CD4-positive, alpha-beta T cell treated with Interleukin-15 for 1 hour (primary cell): Measurements from ENCODE around the gene SNRNP200.
"Not testable (repeated sequence)": the region's sequence is repeated elsewhere in the genome, so short reads cannot be mapped to it uniquely, and the experiment has no call there.

Experiments used
- DNase-seq: peaks from one replicate; pipeline ENCODE4 v3.0.0-alpha.2; 2020

Gene SNRNP200

DNA sequence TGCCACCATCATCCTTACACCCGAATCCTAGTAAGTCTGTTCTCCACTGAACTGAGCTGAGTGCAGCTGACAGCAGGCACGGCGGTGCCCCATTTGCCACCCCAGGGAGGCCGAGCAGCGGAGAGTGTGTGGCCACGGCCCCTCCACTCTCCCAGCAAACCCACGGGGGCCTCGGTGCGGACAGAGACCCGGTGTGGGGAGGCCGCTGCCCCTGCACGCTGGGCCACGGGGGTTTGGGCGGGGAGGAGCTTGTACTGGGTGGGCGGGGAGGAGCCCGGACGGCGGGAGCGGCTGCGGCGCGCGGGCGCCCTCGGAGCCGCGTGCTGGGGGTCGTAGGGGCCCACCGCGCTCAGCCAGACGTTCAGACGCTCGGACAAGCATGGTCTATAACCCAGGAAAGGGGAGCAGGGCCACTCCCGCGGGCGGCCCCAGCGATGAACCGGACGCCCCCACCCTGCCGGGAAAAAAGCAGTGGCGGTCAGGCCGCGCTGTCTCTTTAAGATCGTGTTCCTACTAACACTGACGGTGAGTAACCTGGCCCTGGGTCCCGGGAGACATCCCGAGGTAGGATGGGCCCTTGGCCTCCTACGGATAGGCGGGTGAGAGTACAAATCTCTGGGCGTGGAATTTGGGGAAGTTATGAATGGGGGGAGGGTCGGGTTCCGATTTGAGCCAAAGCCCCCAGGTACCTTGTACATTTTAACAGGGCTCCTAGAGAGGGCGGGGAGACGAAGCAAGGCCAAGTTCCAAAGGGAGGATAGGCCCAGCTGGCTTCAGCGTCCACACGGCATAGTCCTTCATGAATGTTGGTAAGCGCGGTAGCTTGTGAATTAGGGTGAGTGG is 19.9 kb upstream of the SNRNP200 start, which contains the start of gene ITPRIPL1:
Gene ITPRIPL1, plus strand, starts transcription at position 277 of the 843 bp plus-strand sequence. Its CDS starts 523 bp downstream, at position 800.
- DNase-seq = no peak

DNA sequence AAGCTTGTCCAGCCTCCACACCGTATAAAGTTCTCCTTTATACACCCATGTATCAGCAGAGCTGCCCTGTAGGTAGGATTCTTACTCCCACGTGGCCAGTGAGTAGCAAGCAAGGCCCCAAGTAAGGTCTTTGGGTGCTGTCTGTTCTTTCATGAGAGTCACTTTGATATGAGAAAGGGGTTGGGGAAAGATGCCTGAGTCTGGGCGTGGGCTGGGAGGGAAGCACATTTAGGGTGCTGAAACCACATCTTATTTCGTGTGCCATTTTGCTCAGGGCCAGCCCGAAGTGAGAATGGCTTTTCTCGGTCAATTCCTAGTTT is 19.3 kb upstream of the SNRNP200 start:
- DNase-seq = no peak

DNA sequence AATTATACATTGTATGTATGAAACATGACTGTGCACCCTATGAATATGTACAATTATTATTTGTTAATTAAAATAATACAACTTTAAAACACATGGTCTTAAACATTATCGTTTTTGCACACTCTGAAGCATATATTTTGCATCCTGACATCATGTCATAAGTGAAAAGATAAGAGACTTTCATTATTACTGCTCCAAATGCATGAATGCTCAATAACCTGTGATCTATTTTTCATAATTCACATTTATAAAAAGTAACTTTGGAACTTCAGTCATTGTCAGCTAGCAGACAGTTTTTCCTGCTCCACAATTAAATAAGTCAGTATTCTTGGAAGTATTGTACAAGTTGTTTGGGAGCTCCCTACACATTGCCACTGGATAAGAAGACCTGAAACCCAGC is 18.5 kb upstream of the SNRNP200 start:
- no peak for DNase-seq

DNA sequence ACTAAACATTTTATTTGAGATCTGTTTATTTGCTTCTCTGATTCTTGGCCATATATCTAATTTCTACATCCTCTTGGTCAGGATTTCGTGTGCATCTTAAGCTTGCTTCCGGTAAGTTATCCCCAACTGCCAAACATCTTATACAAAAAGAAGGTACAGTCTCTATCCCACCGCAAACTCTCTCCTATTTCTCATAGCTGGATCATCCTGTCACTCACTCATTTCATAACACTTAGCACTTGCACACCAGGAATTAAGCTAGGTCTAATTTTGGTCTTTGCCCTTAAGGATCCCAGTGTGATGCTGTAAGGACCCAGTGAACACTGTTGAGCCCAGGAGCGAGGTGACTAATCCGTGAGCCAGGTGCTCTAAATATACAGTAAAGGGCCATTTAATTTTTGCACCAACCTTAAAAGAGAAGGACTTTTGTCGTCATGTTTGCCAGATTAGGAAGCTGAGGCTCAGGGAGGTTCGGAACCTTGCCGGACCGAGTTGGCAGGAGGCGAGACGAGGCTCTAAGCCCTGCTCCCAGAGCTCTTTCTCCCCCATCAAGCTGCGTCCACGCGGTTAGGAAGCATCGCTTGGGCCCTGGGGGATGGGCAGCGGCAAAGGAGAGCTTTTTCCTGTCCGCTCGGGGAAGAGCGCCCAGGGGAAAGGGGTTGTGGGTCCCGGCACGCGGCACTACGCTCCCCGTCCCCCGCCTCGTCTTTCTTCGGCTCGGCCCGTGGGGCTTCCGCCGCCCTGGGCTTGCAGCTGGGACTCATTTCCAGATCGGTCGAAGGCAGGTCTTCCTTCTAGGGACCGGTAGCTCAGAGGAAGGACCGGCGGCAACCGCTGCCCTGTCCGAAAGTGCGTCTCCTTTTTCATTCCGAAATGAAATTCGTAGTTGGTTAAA is 15.6 kb upstream of the SNRNP200 start:
- no peak for DNase-seq

DNA sequence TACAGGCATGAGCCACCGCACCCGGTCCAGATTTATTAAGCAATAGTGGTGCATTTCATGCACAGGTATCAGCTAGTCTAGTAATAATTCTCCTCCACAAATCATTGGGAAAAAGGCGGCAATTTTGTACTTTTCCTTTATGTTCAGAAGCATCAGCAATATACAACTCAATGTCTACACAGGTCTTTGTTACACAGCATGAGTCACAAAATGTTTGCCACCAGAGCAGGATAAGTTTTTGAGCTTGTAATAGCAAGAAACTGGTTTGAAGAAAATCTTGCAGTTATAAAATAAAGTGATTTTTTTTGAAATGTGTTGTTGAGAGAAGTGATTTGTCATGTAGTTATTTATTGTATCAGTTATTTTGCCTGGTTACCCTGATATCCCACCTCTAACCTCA is 15.0 kb upstream of the SNRNP200 start:
- DNase-seq = no peak

DNA sequence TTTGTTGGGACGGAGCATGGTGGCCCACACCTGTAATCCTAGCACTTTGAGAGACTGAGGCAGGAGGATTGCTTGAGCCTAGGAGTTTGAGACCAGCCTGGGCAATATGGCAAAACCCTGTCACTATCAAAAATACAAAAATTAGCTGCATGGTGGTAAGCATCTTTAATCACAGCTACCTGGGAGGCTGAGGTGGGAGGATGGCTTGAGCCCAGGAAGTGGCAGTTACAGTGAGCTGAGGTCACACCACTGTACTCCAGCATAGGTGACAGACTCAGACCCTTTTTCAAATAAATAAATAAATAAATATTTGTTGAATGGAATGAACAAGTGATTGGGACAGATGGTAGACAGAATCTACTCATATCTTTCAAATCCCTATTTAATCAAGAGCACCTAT is 14.1 kb upstream of the SNRNP200 start:
- no peak for DNase-seq

DNA sequence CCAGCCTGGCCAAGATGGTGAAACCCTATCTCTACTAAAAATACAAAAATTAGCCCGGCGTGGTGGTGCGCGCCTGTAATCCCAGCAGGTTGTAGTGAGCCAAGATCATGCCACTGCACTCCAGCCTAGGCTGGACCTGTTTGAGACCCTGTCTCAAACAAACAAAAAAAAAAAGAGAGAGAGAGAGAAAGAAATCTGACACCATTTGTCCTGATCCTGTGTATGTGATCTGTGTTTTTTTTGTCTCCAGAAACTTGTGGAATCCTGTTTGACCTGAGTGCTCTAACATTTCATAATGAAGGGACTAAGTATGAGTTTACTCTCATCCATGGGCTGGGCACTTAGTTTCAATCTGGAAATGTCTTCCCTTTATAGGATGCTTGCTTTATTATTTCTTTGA is 13.4 kb upstream of the SNRNP200 start:
- no peak for DNase-seq

DNA sequence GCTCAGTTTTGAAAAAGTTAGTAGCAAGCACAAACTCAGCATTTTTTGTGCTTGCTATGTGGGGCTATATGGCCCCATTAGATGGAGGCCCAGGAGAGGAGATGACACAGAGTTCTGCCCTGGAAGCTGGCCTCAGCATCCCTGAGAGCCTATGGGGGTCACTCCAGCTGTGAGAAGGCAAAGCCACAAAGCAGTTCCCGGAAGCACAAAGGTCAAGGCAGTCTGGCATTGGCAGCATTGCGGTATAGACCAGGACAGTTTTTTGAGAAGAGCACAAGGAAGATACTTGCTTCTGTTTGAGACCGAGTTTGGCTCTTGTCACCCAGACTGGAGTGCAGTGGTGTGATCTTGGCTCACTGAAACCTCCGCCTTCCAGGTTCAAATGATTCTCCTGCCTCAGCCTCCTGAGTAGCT is 12.2 kb upstream of the SNRNP200 start:
- DNase-seq = no peak

DNA sequence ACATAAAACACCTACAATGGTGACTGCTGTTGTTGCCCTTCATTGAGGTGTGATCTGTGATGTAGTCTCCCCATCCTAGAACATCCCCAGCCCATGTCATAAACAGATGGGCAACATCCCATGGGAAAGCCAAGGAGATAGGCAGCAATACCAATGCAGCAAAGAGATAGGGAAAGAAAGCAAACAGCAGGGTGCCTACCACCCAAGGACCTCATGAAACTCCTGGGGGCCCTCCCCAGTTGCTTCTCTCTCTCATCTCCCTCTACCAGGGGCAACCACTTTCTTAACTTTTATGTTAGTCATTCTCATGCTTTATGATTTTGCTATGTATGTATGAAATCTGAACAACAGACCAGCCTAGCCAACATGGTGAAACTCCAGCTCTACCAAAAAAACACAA is 11.7 kb upstream of the SNRNP200 start:
- no peak for DNase-seq

DNA sequence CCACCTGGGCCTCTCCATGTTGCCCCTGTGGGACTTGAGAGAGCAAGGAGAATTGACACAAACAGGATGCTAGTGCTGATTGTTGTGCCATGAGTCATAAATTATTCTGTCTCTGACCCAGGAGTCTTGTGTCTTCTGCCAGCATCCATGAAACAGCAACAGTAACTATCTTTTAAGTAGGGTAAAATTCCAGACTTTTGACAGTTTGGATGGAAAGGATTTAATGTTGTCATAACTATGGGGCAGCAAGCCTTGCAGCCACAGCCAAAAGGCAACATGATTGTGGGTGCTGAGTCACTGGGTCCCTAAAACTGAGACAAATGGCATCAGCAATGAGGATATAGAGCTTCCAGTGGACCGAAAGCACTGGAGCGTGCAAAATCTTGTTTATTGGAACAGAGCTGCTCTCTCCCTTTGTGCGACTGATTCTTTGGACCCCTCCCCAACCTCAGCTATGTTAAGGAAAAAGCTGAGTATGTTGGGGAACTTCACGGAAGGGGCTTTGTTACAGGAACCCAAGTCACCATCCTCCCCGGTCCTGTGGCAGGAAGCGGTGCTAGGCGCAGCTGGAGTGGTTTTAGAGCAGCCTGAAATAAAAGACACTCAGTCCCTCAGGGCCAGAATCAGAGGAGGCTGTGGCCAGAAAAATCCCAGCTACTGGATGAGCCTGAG is 10.2 kb upstream of the SNRNP200 start:
- no peak for DNase-seq

DNA sequence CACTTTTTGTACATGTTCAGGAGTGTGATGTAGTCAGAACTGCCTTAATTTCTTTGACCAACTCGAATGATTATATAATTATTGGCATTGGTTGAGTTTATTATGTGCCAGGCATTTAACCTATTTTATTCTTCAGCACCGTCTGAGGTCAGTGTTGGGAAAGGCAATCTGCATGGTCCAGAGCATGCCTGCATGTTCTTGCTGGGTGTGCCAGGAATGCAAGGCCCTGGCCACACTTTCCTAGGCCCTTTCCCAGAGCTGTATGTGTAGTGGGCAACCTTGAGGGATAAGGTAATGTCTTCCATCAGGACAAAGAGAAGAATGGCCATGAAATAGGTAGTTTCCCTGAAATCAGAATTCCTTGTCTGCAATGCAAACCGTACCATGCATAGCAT is 9.7 kb upstream of the SNRNP200 start:
- no peak for DNase-seq

DNA sequence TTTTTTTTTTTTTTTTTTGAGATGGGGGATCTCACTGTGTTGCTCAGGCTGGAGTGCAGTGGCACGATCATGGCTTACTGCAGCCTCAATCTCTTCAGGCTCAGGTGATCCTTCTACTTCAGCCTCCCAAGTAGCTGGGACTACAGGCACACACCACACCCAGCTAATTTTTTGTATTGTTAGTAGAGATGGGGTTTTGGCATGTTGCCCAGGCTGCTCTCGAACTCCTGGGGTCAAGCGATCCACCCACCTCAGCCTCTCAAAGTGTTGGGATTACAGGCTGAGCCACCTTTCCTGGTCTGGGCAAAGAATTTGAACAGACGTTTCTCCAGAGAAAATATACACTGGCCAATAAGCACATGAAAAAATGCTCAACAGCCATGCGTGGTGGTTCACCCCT is 2.9 kb upstream of the SNRNP200 start:
- DNase-seq = no peak

DNA sequence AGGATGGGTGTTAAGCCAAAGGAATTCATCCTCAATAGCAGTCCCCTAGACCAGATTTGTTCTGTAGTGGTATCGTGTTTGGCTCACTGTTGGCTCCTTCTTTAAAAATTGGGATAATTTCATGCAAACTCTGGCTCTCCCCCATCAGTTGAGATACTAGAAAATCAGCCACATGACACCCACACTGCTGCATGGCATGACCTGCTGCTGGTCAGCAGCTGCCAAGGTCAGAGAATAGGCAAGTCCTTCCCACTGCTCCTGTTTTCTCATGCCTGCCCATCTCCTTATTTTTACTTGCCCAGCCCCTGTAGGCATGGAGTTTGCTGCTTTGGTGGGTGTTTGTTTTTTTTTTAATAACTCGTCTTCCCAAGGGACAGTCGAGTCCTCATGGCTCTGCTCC is 1.0 kb upstream of the SNRNP200 start:
- no peak for DNase-seq

DNA sequence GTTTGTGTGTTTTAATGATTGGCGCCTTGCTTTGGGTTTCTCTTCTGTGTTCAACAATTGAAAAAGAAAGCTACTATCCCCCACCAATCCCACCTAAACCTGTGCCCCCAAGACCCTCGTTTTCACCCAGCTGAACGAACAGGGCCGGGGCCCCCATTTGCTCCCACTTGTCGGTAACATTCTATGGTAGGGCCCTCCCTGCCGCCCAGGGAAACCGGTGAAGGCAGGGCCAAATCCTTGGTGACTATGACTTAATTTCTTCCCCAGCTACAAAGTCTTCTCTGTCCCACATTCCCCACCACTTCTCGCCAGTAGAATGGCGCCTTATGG is 598 bp upstream of the SNRNP200 start:
- no peak for DNase-seq

DNA sequence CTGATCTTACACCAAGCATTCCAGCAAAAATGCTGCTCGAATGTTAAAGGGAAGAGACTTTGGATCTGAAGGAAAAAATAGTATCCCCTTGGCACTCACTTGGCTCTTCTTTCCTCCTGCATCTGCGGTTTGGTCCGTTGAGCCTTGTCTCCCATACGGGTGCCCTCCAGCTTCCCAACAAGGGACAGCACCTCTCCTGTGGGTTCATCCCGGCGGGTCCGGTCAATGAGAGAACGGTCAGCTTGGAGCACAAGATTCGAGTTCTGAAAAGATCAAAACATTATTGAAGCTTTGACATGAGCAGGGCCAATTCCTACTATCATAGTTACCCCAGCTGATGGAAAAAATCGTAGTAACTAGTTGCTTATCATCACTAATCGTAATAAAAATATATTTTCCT is 740 bp downstream of the SNRNP200 start:
- DNase-seq = no peak

DNA sequence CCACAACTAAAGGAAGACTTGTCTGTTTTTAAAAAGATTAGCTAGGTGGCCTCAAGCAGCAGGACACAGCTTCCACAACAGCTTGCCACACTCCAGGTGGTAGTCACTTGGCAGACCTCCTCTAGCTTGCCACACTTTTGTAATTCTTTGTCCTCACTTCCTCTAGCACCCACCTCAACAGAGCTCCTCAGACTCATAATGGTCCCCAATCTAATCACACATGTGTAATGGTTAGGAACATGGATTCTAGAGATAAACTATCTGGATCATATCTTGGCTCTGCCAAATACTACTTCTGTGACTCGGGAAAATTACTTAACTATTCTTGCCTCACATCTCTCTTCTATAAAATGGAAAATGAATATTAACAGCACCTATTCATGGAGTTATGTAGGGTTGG is 3.5 kb downstream of the SNRNP200 start:
- no peak for DNase-seq

DNA sequence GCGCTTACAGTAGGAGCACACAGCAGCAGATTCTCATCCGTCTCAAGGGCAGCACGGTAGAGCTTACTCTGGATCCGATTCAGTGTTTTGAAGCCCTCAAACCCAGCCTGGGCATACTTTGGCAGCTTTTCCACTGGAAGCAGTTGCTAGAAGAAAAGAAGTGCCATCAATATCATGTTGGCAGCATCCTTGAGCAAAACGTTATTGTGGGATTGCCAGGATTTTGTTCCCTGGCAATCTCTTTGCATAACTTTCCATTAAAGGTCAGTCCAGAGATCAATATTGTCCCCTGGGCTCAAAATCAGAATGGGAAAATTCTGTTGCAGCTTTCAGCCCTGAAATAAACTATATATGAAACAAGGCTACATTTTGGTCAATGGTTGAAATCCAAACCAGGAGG is 8.4 kb downstream of the SNRNP200 start:
- DNase-seq = no peak

DNA sequence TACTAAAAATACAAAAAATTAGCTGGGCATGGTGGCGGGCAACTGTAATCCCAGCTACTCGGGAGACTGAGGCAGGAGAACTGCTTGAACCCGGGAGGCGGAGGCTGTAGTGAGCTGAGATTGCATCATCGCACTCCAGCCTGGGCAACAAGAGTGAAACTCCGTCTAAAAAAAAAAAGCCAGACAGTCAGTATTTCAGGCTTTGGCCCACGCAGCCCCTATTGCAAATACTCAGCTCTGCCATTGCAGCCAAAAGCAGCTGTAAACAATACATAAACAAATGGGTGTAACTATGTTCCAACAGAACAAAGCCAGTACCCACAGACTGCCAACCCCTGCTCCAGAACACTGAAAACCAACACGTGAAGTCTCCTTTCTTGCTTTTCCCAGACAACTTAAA is 11.1 kb downstream of the SNRNP200 start:
- DNase-seq = not testable (repeated sequence)

DNA sequence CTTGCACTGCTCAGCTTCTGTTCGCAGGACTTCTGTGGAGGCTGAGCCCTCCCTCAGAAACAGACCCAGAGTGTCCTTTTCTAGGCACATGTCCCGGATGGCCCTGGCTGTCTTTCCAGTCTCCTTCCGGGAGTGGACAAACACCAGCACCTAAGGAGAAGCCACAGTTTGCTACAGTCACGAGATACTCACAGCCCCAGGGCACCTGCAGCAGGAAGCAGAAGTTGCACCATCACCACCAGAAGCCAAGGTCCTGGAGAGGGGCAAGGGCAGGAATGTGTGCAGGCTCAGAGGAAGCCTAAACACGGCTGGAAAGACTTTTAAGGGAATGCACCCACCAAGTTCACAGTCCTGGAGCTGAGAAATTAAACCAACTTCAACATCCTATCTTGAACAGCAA is 13.6 kb downstream of the SNRNP200 start:
- no peak for DNase-seq

DNA sequence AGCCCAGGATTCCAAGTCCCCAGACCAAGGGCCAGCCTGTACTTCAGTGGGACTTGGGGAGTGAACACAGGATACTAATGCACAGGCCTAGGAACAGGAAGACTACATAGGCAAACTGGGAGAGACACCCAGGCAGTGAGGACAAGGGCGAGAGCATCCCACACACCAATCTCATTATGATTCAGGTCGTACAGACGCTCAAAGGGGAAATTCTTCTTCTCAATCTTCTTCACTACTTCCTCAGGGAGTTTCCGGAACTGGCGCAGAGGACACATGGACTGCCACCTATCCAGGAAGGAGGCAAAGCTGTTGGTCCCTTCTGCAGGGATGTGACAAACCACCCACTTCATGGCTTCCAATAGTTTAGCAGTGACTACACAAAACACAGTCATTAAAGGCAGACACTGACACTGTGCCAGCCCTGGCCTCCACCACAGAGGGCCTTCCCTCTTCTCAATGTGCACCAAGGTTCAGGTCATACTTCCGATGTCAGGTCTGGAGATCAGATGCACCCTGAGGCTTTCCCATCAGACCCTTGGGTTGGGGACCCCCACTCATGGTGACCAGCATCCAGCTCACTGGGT is 18.0 kb downstream of the SNRNP200 start:
- no peak for DNase-seq

DNA sequence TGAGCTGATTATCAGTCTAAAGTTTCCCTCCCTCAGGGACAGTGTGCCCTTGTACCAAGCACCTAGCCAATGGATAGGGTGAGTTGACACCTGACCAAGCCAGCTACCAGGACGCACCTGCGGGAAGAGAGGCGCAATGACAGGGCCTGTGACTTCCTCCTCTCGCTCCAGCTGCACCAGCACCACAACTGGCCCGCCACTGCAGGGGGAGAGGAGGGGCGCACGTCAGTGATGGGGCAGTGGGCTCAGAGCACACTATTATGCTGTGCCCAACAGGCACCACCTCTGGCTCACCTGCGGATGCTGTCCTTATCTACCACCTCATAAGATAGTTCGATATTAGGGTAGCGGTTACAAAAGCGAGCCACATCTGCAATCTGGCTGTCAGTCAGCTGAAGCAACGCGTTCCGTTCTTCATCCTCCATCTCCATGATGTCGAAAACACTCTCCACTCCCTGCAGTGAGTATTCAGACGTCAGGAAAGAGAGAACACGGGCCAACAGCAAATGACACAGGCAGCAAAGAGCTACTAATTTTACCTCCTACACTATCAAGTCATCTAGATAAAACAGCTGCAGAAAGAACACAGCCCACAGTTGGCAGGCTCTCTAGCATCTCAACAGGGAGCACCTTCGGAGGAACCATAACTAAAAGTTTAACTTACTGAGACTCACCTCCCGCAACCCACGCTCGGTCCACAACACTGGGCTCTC is 28.4 kb downstream of the SNRNP200 start:
- no peak for DNase-seq

DNA sequence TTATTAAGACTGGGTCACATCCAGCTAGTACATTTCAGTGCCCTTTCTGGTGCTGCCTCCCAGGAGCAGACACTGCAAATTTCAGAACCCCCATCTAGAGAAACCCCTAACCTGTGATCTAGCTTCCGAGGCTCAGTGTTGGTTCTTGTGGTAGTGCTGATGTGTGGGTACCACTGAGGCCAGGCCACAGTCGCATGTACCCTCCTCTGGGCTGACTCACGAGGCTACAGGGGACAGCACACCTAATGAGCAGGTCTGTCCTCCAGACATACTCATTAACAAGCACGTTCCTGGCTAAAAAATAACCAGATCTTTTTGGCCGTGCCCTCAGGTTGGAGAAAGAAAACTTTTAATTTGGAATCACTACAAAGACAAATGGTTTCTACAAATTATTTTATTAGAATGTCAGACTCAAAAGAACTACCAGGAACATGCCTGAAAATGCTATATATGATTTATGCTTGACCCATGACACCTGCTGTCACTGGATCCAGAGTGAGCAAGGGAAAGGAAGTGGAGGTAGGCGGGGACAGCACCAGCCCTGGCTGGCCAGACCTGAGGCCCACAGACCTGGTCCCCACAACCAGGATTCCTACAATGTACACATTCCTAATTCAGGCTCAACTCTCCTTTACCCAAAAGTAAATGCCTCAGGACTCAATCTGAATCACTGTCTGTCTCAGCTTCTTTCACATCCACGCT is 30.8 kb downstream of the SNRNP200 start:
- no peak for DNase-seq
